ENCODE data around the gene FAM53B. TPM values are rescaled to one million over a fixed set of nuclear protein-coding genes. Genes with fewer than 3 reads are reported as not detected.

The FAM53B gene
- total and polyA plus RNA-seq, 3 experiments from 2014 or later: 28.8 to 41.6 (median 29.2) TPM

DNA sequence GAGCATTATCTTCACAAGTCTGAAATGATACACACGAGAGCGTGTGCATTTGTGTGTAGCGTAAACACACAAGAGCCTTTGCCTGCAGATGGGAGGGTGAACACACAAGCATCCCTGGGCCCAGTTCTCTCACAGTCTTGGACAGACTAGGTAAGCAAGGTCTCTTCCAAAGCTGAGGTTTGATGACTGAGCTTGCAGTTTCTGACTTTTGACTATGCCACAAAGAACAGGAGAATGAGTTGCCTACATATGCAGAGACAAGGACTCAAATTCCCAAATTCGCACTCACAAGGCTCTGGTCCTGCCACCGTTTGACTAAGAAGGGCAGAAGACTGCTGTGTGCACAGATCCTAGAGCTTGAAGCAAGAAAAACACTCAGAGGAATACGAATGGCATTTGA, 55.8 kb downstream of the FAM53B start:
- Histone ChIP-seq H3K27ac (ENCODE audit: low read depth, low read length) (peak overlapping the region; percentile 33), H3K27me3 (ENCODE audit: insufficient read depth, low read length, poor library complexity, severe bottlenecking) (no peaks in the 10 kb centered on the region), H3K4me3 (ENCODE audit: low read length) (no peak overlapping the region), H3K36me3 (ENCODE audit: insufficient read depth, low read length) (no peaks in the 10 kb centered on the region), H3K4me1 (ENCODE audit: insufficient read depth, low read length) (peaks cover 79% of the 10 kb centered on the region), H3K9me3 (ENCODE audit: low read length) (no peaks in the 10 kb centered on the region)
- peak overlapping the region in 5 of 7 donors; percentile 24 to 69 (median 57) for H3K4me3 Mint-ChIP-seq
- H3K9me3 Mint-ChIP-seq: no peaks in the 10 kb centered on the region
- ChIA-PET POLR2A (interaction anchor here (0.9 to 2.9 kb wide), 9 partner anchors 9 to 77 kb away, joined by 3 to 22 read pairs (median 8); no protein-coding TSS in a partner anchor), CTCF (interaction anchor here (1.1 to 8.0 kb wide), 16 partner anchors 9 to 57 kb away, joined by 3 to 58 read pairs (median 8); no protein-coding TSS in a partner anchor)
- peaks cover 4 to 48% (median 16%) of the 10 kb centered on the region in 3 donors for H3K36me3 Mint-ChIP-seq
- H3K4me1 Mint-ChIP-seq: peaks cover 73 to 93% (median 93%) of the 10 kb centered on the region in 3 donors
- peak overlapping the region; percentile 61 to 99 (median 88) for H3K27ac Mint-ChIP-seq
- DNase-seq: no peak
- H3K27me3 Mint-ChIP-seq: no peaks in the 10 kb centered on the region

DNA sequence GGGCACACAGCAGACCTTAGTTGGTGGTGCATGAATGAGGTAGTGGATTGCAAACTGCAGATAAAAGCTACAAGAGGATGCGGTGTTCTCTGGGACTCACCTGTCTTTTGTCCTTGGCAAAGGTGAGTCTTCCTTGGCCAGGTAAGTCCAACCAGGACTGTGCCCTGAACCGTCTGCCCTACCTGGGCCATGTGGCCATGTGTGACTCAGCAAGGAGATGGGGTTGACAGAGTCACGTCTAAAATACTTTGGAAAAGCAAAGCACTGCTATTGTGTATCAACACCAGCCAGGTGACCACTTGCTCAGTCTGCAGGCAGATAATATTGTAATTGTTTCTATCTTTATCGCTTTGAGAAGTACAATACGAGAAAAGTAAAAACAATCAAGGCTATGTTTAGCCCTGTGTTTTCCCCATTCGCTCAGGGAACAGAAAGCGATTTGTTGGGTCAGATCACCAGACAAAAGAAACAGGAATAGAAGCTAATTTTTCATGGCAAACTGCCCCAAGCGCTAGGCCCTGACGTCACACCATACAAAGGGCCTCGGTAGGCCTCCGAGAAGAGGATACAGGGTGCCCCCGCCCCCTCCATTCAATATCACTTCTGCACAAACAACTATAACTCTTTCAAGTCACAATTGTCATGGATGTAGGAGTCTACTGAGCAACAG, 57.3 kb downstream of the FAM53B start:
- Mint-ChIP-seq H3K4me3 (peak overlapping the region in 1 of 7 donors; percentile 40), H3K4me1 (peaks cover 82 to 96% (median 94%) of the 10 kb centered on the region in 3 donors), H3K9me3 (no peaks in the 10 kb centered on the region), H3K27ac (peak overlapping the region; percentile 34 to 94 (median 80)), H3K27me3 (no peaks in the 10 kb centered on the region), H3K36me3 (peaks cover 4 to 55% (median 15%) of the 10 kb centered on the region in 3 donors)
- no peak for DNase-seq
- Histone ChIP-seq H3K36me3 (ENCODE audit: insufficient read depth, low read length) (no peaks in the 10 kb centered on the region), H3K4me3 (ENCODE audit: low read length) (no peak overlapping the region), H3K27ac (ENCODE audit: low read depth, low read length) (no peak overlapping the region), H3K4me1 (ENCODE audit: insufficient read depth, low read length) (peaks cover 92% of the 10 kb centered on the region), H3K27me3 (ENCODE audit: insufficient read depth, low read length, poor library complexity, severe bottlenecking) (no peaks in the 10 kb centered on the region), H3K9me3 (ENCODE audit: low read length) (no peaks in the 10 kb centered on the region)
- ChIA-PET POLR2A (no interaction called here), CTCF (interaction anchor here (0.8 to 8.0 kb wide), 10 partner anchors 10 to 157 kb away, joined by 3 to 58 read pairs (median 16); no protein-coding TSS in a partner anchor)

DNA sequence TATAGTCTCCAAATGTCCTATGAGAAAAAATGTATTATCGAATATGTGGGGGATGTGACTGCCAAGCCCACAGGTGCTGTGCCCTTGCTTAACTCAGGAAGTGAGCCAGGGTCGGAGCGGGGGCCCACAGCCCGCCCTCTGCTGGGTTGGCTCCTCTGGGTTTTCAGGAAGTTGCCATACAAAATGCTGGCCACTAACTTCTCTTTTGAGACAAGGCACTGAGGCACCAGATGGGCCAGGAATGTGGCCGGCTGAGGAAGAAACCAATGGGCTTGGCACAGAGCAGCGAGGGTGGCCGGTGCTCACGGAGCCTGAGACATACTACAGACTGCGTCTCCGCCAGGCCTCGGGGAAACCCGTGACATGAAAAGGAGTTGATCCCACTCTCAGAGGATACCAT, 58.9 kb downstream of the FAM53B start:
- H3K27ac Mint-ChIP-seq: peak overlapping the region; percentile 27 to 94 (median 62)
- H3K9me3 ChIP-seq (ENCODE audit: low read length): no peaks in the 10 kb centered on the region
- peaks cover 96% of the 10 kb centered on the region for H3K4me1 ChIP-seq (ENCODE audit: insufficient read depth, low read length)
- H3K4me3 Mint-ChIP-seq: peak overlapping the region in 6 of 7 donors; percentile 2 to 25 (median 12)
- H3K27me3 ChIP-seq (ENCODE audit: insufficient read depth, low read length, poor library complexity, severe bottlenecking): no peaks in the 10 kb centered on the region
- ChIA-PET CTCF (interaction anchor here (1.2 to 6.0 kb wide), 8 partner anchors 12 to 56 kb away, joined by 3 to 58 read pairs (median 10); no protein-coding TSS in a partner anchor), POLR2A (interaction anchor here (1.0 to 1.1 kb wide), 2 partner anchors 14 to 30 kb away, joined by 3 read pairs; no protein-coding TSS in a partner anchor)
- no peaks in the 10 kb centered on the region for H3K9me3 Mint-ChIP-seq
- no peak overlapping the region for H3K4me3 ChIP-seq (ENCODE audit: low read length)
- peak in 1 of 5 donors; percentile 34 for DNase-seq
- no peaks in the 10 kb centered on the region for H3K36me3 ChIP-seq (ENCODE audit: insufficient read depth, low read length)
- H3K27ac ChIP-seq (ENCODE audit: low read depth, low read length): no peak overlapping the region
- H3K4me1 Mint-ChIP-seq: peaks cover 84 to 96% (median 93%) of the 10 kb centered on the region in 3 donors
- H3K36me3 Mint-ChIP-seq: peaks cover 11 to 61% (median 16%) of the 10 kb centered on the region in 3 donors
- H3K27me3 Mint-ChIP-seq: no peaks in the 10 kb centered on the region

DNA sequence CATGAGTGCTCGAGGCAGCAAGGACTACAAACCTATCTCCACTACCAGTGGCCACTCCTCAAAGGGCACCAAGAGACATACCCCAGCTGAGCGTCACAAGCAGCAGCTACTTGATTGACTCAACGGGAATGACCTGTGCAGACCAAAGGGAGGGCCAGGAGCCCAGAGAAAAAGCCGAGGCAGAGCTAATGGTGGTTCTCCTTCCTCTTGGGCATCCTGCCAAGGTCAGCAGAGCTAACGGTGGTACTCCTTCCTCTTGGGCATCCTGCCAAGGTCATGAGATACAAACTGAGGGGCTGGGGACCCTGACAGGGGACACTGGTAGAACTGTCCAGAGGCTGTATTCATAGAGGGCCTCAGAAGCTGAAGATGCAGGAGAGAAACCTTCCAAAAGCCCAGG, 60.4 kb downstream of the FAM53B start:
- peaks cover 96% of the 10 kb centered on the region for H3K4me1 ChIP-seq (ENCODE audit: insufficient read depth, low read length)
- Mint-ChIP-seq H3K9me3 (no peaks in the 10 kb centered on the region), H3K27me3 (no peaks in the 10 kb centered on the region), H3K4me3 (peak overlapping the region in 6 of 7 donors; percentile 21 to 66 (median 48)), H3K36me3 (peaks cover 11 to 53% (median 12%) of the 10 kb centered on the region in 3 donors), H3K27ac (peak overlapping the region in 7 of 8 donors; percentile 64 to 97 (median 73)), H3K4me1 (peaks cover 84 to 96% (median 93%) of the 10 kb centered on the region in 3 donors)
- H3K27ac ChIP-seq (ENCODE audit: low read depth, low read length): no peak overlapping the region
- H3K27me3 ChIP-seq (ENCODE audit: insufficient read depth, low read length, poor library complexity, severe bottlenecking): no peaks in the 10 kb centered on the region
- H3K4me3 ChIP-seq (ENCODE audit: low read length): no peak overlapping the region
- no peaks in the 10 kb centered on the region for H3K36me3 ChIP-seq (ENCODE audit: insufficient read depth, low read length)
- POLR2A ChIA-PET: interaction anchor here (0.9 to 1.8 kb wide), 2 partner anchors 12 to 25 kb away, joined by 3 to 4 read pairs; no protein-coding TSS in a partner anchor
- CTCF ChIA-PET: interaction anchor here (0.6 to 3.7 kb wide), 8 partner anchors 13 to 65 kb away, joined by 3 to 21 read pairs (median 6); no protein-coding TSS in a partner anchor
- H3K9me3 ChIP-seq (ENCODE audit: low read length): no peaks in the 10 kb centered on the region
- no peak for DNase-seq

DNA sequence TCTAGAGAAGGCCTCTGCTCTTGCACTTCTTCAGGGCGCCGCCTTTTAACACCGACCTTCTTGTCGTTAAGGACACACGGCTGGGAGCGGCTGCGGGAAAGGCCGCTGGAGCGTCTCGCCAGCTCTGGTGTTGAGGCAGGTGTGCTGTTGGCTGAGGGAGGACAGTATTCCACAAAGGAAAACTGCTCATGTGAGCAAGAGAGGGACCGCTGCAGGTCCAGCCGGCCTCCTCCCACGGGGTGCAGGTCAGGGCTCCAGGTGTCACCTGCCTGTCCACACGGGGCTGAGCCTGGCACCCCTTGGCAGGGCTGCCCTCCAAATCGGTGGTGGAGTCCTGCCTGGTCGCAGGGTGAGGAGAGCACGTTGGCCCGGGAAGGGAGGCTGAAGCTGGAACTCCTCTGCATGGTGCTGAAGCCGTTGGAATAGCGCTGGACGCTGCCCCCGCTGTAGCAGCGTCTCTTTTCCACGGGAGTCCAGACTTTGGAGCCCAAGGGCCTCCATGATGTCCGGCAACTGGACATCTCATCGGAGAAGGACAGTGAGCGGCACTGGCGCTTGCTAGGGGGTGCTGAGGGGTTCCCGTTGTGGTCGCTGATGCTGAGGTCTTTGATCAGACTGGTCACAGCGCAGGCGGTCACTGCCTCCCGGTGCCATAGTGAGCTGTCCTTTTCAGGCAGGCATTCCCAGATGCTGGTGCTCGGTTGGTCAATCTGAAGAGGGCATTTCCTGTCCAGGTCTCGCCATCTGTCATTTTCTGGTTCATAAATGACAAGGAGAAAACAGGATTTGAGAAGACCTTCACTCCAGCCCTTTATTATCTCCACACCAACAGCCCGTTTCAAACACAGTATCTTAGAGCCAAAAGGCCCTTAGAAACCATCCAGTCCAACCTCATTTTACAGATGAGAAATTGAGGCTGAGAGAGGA, 62.3 kb downstream of the FAM53B start:
- Mint-ChIP-seq H3K27me3 (peaks cover 0 to 2% of the 10 kb centered on the region in 2 donors), H3K36me3 (peaks cover 10 to 65% (median 11%) of the 10 kb centered on the region in 3 donors), H3K4me3 (peak overlapping the region in 1 of 7 donors; percentile 40), H3K27ac (peak overlapping the region in 1 of 8 donors; percentile 26), H3K4me1 (peaks cover 86 to 96% (median 94%) of the 10 kb centered on the region in 3 donors), H3K9me3 (no peaks in the 10 kb centered on the region)
- Histone ChIP-seq H3K4me1 (ENCODE audit: insufficient read depth, low read length) (peaks cover 96% of the 10 kb centered on the region), H3K27me3 (ENCODE audit: insufficient read depth, low read length, poor library complexity, severe bottlenecking) (no peaks in the 10 kb centered on the region), H3K27ac (ENCODE audit: low read depth, low read length) (no peak overlapping the region), H3K9me3 (ENCODE audit: low read length) (no peaks in the 10 kb centered on the region), H3K4me3 (ENCODE audit: low read length) (no peak overlapping the region), H3K36me3 (ENCODE audit: insufficient read depth, low read length) (no peaks in the 10 kb centered on the region)
- CTCF ChIA-PET: interaction anchor here (1.8 to 7.8 kb wide), 2 partner anchors 36 to 45 kb away, joined by 6 to 65 read pairs; no protein-coding TSS in a partner anchor
- POLR2A ChIA-PET: interaction anchor here (0.8 kb wide), 1 partner anchor 11 kb away, joined by 3 read pairs; no protein-coding TSS in a partner anchor
- DNase-seq: no peak

DNA sequence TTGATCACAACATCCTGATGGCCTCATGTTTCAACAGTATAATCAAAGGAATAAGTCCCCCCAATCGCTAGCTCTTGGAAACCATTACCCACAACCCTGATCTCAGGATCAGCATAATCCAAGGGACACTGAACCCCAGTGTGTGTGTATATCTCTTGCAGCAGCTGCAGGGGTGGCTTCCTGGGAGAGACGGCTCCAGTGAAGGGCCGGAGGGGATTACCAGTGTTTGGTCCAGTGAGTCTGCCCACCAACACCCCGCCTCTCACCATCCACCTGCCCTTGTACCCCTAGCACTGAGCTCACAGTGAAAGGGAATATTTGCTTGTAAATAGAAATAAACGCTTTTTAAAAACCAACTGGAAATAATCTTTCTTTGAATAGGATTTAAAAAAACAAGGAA, 63.1 kb downstream of the FAM53B start:
- H3K4me1 Mint-ChIP-seq: peaks cover 86 to 96% (median 94%) of the 10 kb centered on the region in 3 donors
- Histone ChIP-seq H3K27me3 (ENCODE audit: insufficient read depth, low read length, poor library complexity, severe bottlenecking) (no peaks in the 10 kb centered on the region), H3K4me3 (ENCODE audit: low read length) (no peak overlapping the region), H3K9me3 (ENCODE audit: low read length) (no peaks in the 10 kb centered on the region), H3K36me3 (ENCODE audit: insufficient read depth, low read length) (no peaks in the 10 kb centered on the region), H3K27ac (ENCODE audit: low read depth, low read length) (no peak overlapping the region), H3K4me1 (ENCODE audit: insufficient read depth, low read length) (peaks cover 96% of the 10 kb centered on the region)
- H3K27ac Mint-ChIP-seq: peak overlapping the region in 5 of 8 donors; percentile 6 to 92 (median 82)
- DNase-seq: no peak
- POLR2A ChIA-PET: interaction anchor here (0.8 kb wide), 1 partner anchor 10 kb away, joined by 3 read pairs; no protein-coding TSS in a partner anchor
- H3K4me3 Mint-ChIP-seq: peak overlapping the region in 2 of 7 donors; percentile 52 to 59
- H3K27me3 Mint-ChIP-seq: peaks cover 0 to 2% of the 10 kb centered on the region in 2 donors
- no peaks in the 10 kb centered on the region for H3K9me3 Mint-ChIP-seq
- H3K36me3 Mint-ChIP-seq: peaks cover 10 to 65% (median 11%) of the 10 kb centered on the region in 3 donors
- CTCF ChIA-PET: interaction anchor here (1.2 to 7.8 kb wide), 4 partner anchors 8 to 53 kb away, joined by 3 to 65 read pairs (median 18); no protein-coding TSS in a partner anchor

DNA sequence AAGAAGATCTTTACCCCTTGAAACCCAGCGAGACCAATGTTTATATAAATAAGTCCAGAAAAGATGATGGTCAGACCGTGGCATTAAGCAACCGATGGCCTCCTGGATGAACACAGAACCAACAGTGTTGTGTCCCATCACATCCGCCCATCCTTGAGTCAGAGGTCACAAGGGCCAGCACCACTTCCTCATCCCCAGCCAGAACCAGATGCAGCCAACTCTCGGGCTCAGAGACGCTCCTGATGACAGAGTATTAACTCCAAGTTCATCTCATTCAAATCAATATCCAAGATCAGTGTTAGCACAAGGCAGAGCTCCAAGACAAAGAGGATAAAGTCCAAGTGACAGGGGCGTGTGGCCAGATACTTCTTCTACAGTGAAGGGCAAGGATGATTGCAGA, 63.5 kb downstream of the FAM53B start:
- Histone ChIP-seq H3K4me1 (ENCODE audit: insufficient read depth, low read length) (peaks cover 96% of the 10 kb centered on the region), H3K27ac (ENCODE audit: low read depth, low read length) (no peak overlapping the region), H3K9me3 (ENCODE audit: low read length) (no peaks in the 10 kb centered on the region), H3K4me3 (ENCODE audit: low read length) (no peak overlapping the region), H3K27me3 (ENCODE audit: insufficient read depth, low read length, poor library complexity, severe bottlenecking) (no peaks in the 10 kb centered on the region), H3K36me3 (ENCODE audit: insufficient read depth, low read length) (no peaks in the 10 kb centered on the region)
- peak overlapping the region in 4 of 7 donors; percentile 21 to 72 (median 42) for H3K4me3 Mint-ChIP-seq
- DNase-seq: no peak
- peak overlapping the region in 7 of 8 donors; percentile 26 to 92 (median 61) for H3K27ac Mint-ChIP-seq
- no peaks in the 10 kb centered on the region for H3K9me3 Mint-ChIP-seq
- ChIA-PET POLR2A (interaction anchor here (0.6 to 1.0 kb wide), 2 partner anchors 9 to 22 kb away, joined by 3 to 4 read pairs; no protein-coding TSS in a partner anchor), CTCF (interaction anchor here (1.2 to 7.8 kb wide), 4 partner anchors 9 to 54 kb away, joined by 3 to 65 read pairs (median 18); no protein-coding TSS in a partner anchor)
- H3K36me3 Mint-ChIP-seq: peaks cover 9 to 65% (median 10%) of the 10 kb centered on the region in 3 donors
- peaks cover 86 to 96% (median 94%) of the 10 kb centered on the region in 3 donors for H3K4me1 Mint-ChIP-seq
- H3K27me3 Mint-ChIP-seq: peaks cover 0 to 2% of the 10 kb centered on the region in 2 donors

Measured in CD8-positive, alpha-beta memory T cell (primary cell).